Activated T-helper 9 cell treated with anti-CD3 and anti-CD28 coated beads, Interleukin-2, amount 50 U/mL, for 16 hours (primary cell): ENCODE data around the gene GATD1.

Source experiments
- DNase-seq: peaks from one replicate; pipeline ENCODE4 v3.0.0-alpha.2; 2020; ENCODE audit warnings: low read depth

GATD1 gene

GRCh38 chr11:777288-778255, at the start of gene GATD1:
Gene GATD1 (minus strand): TSS chr11:777487. CDS start chr11:777462, 25 bp downstream.
- DNase-seq: peak; percentile 94

GRCh38 chr11:826836-827145, 49.5 kb upstream of the GATD1 start:
- no peak for DNase-seq

- no peak for DNase-seq
Observed at GRCh38 chr11:826227-826621, 48.9 kb upstream of the GATD1 start.

- no peak for DNase-seq
Observed at GRCh38 chr11:825366-826226, 48.3 kb upstream of the GATD1 start.

- no peak for DNase-seq
Observed at GRCh38 chr11:824942-825341, 47.7 kb upstream of the GATD1 start.

- DNase-seq: no peak
Observed at GRCh38 chr11:824292-824880, 47.1 kb upstream of the GATD1 start.

- no peak for DNase-seq
Observed at GRCh38 chr11:823441-824291, 46.4 kb upstream of the GATD1 start.

- DNase-seq: no peak
Observed at GRCh38 chr11:821512-822371, 44.5 kb upstream of the GATD1 start.

GRCh38 chr11:820655-821511, 43.6 kb upstream of the GATD1 start:
- no peak for DNase-seq

GRCh38 chr11:819943-820649, 42.8 kb upstream of the GATD1 start:
- peak; percentile 86 for DNase-seq

- DNase-seq: peak; percentile 84
Observed at GRCh38 chr11:819129-819931, 42.0 kb upstream of the GATD1 start.

GRCh38 chr11:818396-819128, 41.3 kb upstream of the GATD1 start, which contains the start of gene PNPLA2:
Gene PNPLA2 (plus strand): TSS chr11:818914. CDS start chr11:819719, 805 bp downstream.
- no peak for DNase-seq

- DNase-seq: no peak
Observed at GRCh38 chr11:816433-816779, 39.1 kb upstream of the GATD1 start.

- no peak for DNase-seq
Observed at GRCh38 chr11:815675-816432, 38.6 kb upstream of the GATD1 start.

- no peak for DNase-seq
Observed at GRCh38 chr11:813456-814096, 36.3 kb upstream of the GATD1 start.

GRCh38 chr11:813072-813455, 35.8 kb upstream of the GATD1 start:
- DNase-seq: no peak
